NCI-H526 treated with DMSO at 0.1 percent for 48 hours (cell line): ENCODE results near the gene RIC8A.

Experiments
- DNase-seq: peaks from one replicate; lab custom pipeline; 2025; lab: John Stamatoyannopoulos, UW

RIC8A gene

GRCh38 chr11:204587-205109 is 2.9 kb upstream of the RIC8A start:
- DNase-seq: no peak

- DNase-seq: no peak
Measured at GRCh38 chr11:205221-206001, 2.1 kb upstream of the RIC8A start.

- no peak for DNase-seq
Measured at GRCh38 chr11:206002-206384, 1.5 kb upstream of the RIC8A start.

- DNase-seq: no peak
Measured at GRCh38 chr11:206526-207207, 841 bp upstream of the RIC8A start.

- DNase-seq: no peak
Measured at GRCh38 chr11:207863-208180, 314 bp downstream of the RIC8A start.

- DNase-seq: peak; percentile 52
Measured at GRCh38 chr11:208181-208916, 841 bp downstream of the RIC8A start.

GRCh38 chr11:208917-209260 is 1.4 kb downstream of the RIC8A start:
- DNase-seq: no peak

GRCh38 chr11:209275-210121 is 2.0 kb downstream of the RIC8A start:
- no peak for DNase-seq

GRCh38 chr11:210122-210802 is 2.8 kb downstream of the RIC8A start:
- DNase-seq: no peak

- DNase-seq: no peak
Measured at GRCh38 chr11:210803-211180, 3.3 kb downstream of the RIC8A start.

- DNase-seq: no peak
Measured at GRCh38 chr11:211295-211694, 3.8 kb downstream of the RIC8A start.

GRCh38 chr11:211741-212140 is 4.2 kb downstream of the RIC8A start:
- no peak for DNase-seq

GRCh38 chr11:212150-213100 is 4.9 kb downstream of the RIC8A start:
- DNase-seq: no peak

GRCh38 chr11:213111-213510 is 5.6 kb downstream of the RIC8A start:
- no peak for DNase-seq

- DNase-seq: no peak
Measured at GRCh38 chr11:214083-214482, 6.6 kb downstream of the RIC8A start.

GRCh38 chr11:215581-216037 is 8.1 kb downstream of the RIC8A start:
- DNase-seq: no peak

GRCh38 chr11:216081-216974 is 8.8 kb downstream of the RIC8A start:
- peak; percentile 69 for DNase-seq

GRCh38 chr11:217704-218103 is 10.2 kb downstream of the RIC8A start:
- no peak for DNase-seq
